ENCODE results near the gene HTR1B.

DNA sequence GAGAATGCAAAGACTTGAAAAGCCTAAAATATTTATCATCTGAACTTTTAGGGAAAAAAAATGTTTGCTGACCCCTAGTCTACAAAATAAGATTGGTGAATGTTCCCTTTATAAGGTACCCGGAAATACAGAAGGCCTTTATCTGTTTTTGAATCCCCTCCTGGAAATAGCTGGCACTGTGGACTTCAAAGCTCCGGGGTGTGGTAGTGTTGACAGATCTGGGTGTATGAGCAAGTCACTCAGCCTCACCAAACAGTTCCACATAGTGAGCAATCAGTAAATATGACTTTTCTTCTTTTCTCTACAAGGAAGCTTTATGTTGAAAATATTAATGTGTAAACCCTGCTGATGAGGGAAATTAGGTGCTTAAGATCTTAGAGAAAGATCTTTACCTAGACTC lies 29.2 kb upstream of the HTR1B start:
- TF ChIP-seq, protein P1, sequence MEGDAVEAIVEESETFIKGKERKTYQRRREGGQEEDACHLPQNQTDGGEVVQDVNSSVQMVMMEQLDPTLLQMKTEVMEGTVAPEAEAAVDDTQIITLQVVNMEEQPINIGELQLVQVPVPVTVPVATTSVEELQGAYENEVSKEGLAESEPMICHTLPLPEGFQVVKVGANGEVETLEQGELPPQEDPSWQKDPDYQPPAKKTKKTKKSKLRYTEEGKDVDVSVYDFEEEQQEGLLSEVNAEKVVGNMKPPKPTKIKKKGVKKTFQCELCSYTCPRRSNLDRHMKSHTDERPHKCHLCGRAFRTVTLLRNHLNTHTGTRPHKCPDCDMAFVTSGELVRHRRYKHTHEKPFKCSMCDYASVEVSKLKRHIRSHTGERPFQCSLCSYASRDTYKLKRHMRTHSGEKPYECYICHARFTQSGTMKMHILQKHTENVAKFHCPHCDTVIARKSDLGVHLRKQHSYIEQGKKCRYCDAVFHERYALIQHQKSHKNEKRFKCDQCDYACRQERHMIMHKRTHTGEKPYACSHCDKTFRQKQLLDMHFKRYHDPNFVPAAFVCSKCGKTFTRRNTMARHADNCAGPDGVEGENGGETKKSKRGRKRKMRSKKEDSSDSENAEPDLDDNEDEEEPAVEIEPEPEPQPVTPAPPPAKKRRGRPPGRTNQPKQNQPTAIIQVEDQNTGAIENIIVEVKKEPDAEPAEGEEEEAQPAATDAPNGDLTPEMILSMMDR (IDR thresholded peaks at IDR 0.05) = no peak
- no peak for TF ChIP-seq POLR2AphosphoS5 (IDR thresholded peaks at IDR 0.05)
- TF ChIP-seq POLR2A (IDR thresholded peaks at IDR 0.05) = no peak
- TF ChIP-seq EP300 (IDR thresholded peaks at IDR 0.05) = no peak

All from suprapubic skin (tissue), 4 donors.